COLO829 (cell line): Measurements from ENCODE around the gene RTL5.

Experiments used
- DNase-seq: peaks from one replicate; pipeline ENCODE4 v3.0.0; 2012; ENCODE audit warnings: low spot score

The RTL5 gene

DNA sequence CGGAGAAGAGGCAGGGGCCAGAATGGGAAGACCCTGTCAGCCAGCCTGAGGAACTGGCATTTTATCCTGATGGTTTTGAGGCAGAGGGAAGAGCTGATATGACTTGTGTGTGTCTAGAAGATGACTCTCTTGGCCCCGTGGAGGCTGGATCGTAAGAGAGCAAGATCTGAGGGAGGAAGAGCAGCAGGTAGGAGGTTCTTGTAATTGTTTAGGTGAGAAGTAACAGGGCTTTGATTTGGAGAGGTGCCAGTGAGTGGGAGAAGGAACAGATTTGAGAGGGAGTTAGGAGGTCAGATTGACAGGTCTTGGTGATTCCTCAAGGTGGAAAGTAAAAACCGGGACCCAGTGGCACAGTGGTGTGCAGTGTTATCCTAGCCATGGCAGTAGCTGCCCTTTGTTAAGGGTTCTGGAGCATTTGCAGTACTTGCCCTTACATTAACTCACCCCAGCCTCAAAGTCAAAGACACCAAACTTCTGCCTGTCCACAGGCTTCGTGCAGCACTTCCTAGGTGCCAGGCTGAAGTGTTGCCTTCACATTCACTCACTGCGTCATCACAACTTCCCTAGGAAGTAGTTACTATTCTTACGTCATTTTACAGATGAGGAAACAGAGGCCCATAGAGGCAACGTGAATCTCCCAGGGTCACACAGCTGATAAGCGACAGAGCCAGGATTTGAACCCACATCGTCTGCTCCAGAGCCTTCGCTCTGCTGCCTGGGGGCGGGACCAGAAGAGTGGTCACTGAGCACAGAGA lies 23.7 kb downstream of the RTL5 start:
- no peak for DNase-seq

DNA sequence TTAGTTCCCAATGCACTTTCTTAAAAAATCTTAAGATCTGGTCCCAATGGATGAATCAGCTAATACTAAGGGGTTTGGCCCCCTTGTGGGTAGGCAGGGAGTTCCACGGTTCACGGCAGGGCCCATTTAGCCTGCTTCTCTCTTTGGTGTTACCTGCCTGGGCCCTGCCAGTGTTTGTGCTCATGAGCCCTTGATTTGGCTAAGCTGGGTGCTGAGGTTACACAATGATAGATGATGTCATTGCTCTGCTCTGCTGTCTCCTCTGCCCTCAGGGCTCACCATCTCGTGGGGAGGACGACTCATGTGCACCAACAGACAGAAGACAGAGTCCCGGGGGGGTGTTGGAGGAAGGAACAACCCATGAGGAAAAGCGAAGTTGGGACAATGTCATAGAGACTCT lies 24.4 kb downstream of the RTL5 start:
- DNase-seq = no peak

DNA sequence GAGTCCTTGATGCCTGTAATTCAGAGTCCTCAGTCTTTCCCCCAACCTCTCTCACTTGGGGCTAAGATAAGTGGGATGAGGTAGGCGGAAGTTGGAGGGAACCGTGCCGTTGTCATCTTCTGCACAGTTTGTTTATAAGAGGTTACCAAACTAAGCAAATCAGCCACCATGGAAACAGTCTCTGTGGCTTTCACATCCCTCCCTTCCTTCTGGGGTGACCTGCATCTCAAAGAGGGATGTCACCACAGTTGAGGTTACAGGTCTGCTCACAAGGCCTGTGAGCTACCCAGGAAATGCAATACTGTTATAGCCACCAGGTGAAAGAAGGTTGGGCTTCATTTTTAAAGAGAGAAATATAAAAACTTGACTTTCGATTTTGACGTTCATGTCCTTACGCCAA lies 26.3 kb downstream of the RTL5 start:
- no peak for DNase-seq

DNA sequence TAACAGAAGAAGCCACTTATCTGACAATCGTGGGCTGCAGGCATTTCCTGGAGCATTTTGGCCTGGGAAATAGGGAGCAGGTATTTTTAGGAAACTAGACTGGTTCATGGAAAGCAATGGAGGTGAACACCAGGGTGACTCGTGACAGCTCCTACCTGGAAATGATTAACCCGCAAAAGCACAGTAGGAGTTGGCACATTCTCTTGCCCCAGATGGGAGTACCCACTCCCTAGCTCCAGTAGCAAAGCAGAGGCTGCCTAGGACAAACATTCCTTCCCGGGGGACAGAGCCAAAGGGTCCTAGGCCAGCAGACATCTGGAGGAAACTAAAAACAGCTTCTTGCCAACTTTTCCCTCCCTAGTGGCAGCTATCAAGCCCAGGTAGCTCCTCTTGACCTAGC lies 29.0 kb downstream of the RTL5 start:
- no peak for DNase-seq

DNA sequence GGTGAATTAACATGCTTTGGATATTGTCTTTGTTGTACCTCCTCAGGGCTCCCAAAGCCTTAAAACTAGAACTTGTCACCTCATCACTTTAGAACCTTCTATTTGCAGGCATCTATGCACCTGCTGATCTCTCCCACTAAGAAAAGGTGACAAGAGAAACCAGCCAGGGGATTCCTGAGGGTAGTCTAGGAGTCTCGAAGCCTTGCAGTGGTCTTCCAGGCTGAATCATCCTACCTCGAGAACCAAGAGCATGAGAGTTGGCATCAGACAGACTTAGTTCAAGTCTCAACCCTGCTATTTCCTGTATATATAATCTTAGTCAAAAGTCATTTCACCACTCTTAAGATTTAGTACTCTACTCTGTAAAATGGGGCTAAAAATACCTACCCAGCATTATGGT lies 29.6 kb downstream of the RTL5 start:
- no peak for DNase-seq

DNA sequence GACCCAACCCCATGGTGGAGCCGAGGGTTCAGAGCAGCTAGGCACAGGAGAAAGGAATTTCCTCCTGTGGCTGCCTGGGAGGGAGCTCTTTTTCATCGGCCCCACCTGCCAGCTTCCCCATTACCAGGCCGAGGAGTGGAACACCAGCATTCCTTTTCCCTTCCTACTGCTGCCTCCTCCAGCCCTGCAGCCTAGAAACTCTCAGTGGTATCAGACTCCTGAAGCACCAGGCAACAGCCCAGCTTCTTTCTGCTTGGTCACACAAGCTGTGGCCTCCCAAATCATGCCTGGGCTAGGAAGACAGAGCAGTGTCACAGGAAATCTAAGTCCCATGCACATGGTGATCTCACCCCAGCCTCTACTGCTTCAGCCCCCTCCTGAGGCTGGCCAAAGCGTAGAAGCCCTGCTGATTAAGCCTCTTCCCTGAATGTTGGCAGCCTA lies 30.1 kb downstream of the RTL5 start:
- no peak for DNase-seq

DNA sequence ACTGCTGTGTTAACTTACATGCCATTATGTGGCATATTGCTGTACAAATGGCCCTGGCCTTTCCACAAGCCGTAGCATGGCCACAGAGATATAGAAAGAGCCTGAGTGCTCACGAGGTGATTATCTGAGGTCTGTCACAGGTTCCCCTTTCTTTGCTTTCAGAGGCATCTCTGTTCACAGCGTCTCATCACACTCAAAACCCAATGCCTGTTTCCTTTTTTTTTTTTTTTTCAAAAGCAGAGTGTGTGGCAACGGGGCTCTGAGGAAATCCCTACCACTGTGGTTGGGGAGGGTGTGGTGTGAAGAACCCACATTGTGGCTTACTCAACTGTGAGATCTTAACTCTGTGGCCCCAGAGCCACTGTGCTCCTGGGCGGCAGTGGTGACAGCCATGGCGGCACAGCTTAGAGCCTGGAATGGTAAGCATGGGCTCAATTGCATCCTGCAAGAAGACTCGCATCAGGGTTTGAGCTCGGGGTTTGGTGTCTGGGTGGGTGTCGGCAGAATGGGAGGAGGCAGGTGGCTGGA lies 30.8 kb downstream of the RTL5 start:
- DNase-seq = no peak

DNA sequence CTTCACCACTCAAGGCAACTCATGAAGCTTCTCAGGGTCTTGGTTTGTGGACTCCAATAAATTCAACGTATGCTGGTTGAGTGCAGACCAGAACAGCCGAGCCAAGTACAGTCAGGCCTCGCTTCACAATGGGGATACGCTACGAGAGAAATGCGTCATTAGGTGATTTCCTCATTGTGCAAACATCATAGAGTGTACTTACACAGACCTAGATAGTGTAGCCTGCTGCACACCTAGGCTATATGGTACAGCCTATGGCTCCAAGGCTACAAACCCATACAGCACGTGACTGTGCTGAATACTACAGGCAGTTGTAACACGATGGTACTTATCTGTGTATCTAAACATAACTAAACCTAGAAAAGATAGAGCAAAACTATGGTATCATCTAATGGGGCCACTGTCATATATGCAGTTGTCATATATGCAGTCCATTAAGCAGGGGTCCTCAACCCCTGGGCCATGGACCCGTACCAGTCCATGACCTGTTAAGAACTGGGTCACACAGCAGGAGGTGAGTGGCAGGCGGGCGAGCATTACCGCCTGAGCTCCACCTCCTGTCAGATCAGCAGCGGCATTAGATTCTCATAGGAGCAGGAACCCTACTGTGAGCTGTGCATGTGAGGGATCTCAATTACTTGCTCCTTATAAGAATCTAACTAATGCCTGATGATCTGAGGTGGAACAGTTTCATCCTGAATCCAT lies 31.5 kb downstream of the RTL5 start:
- no peak for DNase-seq

DNA sequence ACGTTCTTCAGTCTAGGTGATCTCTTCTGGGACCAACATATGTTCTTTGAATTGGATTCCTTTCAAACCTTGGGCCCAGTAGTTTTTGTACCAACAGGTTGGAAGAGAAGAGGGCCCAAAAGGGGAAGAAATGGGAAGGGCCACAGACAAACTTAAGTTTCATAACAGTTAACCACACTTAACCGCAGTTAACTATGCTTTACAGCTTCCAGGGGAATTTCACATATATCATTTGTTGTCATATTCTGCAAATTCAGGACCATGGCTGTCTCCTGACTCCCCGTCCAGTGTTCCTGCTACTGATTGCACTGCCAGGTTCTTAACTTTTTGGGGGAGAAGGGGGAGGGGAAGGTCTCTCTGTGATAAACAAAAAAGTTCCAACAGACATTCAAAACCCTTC lies 34.6 kb downstream of the RTL5 start:
- no peak for DNase-seq

DNA sequence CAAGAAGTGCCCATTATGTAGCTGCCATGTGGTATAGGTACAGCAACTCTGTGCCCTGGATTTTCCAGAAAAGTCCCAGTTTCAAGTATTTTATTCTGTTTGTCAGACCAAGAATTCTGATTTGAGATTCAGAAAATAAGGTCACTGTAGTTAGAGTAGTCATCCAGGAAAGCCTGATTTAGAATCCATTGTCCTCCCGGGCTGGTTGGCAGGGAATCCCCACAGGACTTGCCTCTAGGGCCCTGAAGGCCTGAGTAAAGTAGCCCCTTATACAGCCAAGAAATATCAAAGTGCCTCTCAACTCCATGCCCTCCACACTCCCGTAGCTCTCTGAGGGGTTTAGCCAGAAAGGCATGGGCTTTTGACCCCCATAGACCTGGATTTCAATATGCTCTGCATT lies 36.3 kb downstream of the RTL5 start:
- DNase-seq = no peak

DNA sequence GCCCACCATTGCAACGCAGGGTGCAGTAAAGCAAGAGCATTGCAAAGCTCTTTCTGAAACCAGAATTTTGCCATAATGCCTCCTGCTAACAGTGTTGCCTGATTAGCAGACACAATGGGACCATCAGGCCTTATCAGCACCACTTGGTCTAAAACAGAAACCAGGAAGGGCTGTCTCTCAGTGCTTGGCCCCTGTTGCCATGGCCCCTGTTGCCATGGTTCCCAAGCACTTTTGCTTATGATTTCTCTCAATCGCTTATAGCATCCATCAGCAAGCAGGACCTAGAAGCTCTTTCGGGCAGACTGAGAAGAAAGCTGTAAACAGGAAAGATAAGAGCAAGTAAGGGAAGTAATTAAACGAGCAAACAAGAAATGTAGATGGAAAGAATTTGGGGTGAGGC lies 36.8 kb downstream of the RTL5 start:
- DNase-seq = no peak

DNA sequence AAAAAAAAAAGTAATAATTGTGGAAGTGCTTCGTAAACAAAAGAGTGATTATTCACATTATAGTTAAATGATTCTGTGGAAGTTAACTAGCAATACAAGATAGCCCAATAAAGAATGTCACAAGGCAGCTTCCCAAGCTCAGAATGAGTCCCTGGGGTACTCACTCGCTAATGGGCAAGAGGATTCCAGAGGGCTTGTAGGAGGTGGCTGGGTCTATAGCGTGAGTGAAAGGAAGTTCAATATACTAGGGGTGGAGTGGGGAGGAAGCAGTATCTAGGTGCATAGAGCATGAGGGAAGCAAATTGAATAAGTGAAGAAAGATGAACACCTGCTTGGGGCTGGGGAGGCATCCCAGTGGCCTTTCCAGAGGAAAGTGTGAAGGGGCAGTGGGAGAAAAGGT lies 42.5 kb downstream of the RTL5 start:
- no peak for DNase-seq

DNA sequence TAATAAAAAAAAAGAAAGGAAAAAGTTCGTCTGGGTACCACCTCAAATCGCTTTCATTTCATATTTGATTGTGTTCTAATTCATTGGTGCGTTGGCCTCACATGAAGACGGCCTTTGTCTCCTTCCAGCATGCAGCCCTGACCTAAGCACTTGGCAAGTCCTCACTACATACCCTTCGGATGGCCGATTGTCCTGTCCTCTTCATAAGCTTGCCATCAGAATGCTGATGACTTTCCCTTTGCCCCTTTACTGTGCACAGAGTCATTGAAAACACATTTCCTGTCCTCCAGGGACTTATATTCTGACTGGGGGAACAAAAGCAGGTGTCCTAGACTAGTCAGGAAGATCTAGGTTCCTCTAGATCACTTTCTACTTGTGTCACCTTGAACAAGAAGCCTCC lies 43.0 kb downstream of the RTL5 start:
- no peak for DNase-seq

DNA sequence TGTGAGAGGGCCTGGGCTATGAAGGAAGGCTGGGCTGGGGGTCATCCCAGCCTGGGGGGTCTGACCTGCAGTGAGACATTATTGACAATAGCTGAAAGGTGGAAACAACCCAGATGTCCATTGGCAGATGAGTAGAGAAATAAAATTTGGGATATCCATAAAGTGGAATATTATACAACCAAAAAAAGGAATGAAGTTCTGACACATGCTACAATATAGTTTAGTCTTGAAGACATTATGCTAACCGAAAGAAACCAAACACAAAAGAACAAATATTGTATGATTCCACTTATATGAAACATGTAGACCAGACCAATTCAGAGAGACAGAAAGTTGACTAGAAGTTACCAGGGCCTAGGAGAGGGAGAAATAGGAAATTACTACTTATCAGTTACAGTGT lies 44.7 kb downstream of the RTL5 start:
- no peak for DNase-seq

DNA sequence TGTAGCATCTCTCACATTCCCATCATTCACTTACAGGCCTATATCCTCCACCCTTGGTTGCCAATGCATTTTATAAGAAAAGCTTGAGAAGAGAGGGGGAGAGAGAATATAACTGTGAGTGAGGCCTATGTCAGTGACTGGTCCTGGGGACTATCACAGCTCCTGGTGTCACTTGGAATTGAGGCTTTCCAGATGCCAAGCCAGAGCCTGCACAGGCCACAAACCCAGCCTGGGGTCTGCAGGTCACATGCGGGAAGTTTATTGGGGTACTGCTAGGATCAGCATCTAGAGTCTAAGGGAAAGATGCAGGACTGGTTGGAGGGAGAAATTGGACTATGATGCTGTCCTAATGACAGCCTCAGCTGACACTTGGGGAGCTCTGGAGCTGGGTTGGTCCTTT lies 47.6 kb downstream of the RTL5 start:
- DNase-seq = no peak

DNA sequence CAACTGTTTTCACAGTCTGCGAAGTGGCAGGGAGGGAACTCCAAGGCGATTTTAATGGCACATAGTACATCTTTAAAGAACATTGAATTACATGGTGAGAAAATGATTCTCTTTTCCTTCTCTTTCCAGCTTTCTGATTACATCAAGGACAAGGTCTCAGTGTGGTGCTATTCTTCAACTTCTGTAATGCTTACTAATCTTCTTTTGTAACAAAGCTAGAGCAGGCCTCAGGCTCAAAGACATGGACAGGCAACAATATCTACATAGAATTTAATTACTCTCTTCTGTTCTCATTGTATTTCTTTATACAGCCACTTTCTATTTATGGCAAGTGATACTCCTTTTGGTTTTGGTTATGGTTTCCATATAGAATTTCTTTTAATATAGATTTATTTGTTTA lies 48.4 kb downstream of the RTL5 start:
- DNase-seq = no peak

DNA sequence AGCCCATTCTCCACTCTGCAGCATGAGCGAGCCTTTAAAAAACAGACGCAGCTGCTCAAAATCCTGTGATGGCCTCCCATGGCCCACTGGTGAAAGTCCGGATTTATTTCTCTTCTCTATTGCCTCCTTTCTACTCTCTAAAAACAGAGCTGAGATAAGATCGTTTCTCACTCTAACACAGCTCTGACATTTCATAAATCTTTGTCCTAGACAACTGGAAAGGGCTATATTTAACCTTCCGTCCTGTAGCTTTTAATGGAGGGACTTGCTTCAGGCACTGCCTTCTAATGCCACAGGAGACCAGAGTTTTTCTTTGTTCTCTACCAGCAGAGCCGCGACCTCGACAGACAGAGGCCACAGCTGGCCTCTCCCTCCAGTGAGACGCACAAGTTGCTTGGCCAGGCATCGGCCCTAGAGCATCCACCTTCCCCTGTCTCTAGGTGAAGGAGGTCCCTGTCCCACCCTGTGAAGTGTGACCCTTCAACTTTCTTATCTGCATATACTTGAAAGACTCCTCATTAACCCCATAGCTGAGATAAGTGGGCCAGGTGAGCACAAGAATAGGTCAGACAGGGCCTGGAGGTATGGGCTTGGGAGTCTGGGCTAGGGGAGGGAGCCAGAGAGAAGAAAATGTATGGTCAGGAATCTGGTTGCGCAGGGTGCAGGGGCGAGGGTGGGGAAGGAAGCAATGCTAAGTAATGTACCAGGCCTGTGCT lies 50.0 kb downstream of the RTL5 start:
- DNase-seq = no peak

DNA sequence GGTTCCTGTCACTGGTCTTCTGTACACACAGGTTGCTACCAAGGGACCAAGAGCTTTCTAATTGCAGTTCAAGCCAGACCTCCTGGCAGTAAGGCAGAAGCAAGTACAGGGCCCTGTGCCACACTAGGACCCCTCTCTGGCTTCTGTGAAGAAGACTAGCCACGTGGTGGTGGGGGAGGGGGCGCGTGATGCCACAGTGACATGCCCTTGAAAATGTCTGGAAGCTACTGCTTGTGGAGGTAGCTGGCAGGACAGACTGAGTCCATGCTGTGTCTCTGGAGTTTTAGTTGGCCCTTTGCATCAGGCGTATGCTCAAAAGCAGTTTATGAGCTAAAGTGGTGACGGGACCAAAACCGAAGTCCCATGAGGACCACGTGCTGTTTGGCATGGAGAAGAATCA lies 50.9 kb downstream of the RTL5 start:
- DNase-seq = no peak

DNA sequence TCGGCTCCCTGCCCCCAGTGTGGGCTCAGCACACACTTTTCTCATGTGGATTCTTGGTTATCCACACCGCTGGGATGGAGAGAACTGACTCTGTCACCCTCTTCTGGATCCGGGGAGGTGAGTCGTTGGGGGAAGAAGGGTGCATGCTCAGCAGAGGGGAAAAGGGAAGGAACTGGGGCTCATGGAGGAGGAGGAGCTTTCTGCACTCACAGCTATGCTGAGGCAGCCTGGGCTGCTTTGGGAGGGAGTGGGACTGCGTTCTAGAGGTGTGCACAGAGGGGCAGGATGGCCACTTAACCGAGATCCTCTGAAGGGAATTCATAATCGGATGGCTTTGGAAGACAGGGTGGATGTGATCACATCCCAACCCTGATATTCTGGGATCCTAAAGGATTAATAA lies 51.6 kb downstream of the RTL5 start:
- no peak for DNase-seq

DNA sequence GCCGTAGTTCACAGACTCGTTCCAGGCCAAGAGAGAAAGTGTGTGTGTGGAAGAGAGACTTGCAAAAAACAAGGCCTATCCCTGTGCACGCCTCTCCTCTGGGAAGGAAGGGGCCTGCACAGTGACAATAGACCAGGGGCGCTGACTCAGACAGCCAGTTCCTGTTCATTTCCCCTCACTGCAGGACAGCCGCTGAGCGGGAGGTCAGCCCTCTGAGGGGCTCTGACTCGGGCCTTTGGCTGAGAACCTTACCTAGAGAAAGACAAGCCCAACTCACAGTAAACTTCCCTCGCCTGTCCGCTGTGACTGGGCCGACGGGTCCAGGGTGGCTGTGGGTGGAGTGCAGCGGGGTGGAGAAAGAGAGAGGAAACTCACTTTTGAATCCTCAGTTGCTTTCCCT lies 52.1 kb downstream of the RTL5 start:
- DNase-seq = no peak

DNA sequence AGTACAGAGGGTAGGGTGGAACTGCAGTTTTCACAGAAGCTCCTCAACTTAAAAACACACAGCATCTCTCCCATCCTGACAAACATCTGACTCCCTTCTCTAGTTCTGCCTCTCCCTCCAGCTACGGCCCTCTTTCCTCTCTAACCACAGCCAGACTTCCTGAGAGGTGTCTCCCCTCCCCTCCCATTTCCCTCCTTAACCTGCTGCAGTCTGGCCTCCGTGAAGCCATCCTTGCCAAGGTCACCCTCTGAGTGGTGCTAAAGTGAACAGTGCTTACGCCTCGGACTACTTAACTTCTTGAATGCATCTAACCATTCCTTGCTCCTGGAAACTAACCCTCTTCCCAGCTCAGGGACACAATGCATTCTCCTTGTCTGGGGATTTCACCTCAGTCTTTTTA lies 53.3 kb downstream of the RTL5 start:
- no peak for DNase-seq
